G401.6 (cell line): ENCODE measurements around the gene ANKLE2.

Experiments used
- FAIRE-seq: peaks from 2 replicates; lab custom pipeline; 2012; peaks lifted over from hg19 to GRCh38; lab: Jason Lieb, UNC

Gene ANKLE2

GRCh38 chr12:132743831-132744230 lies 17.8 kb downstream of the ANKLE2 start:
- FAIRE-seq = no peak

GRCh38 chr12:132741620-132742019 lies 20.0 kb downstream of the ANKLE2 start:
- no peak for FAIRE-seq

GRCh38 chr12:132740652-132741051 lies 21.0 kb downstream of the ANKLE2 start:
- no peak for FAIRE-seq

- FAIRE-seq = no peak
Observed at GRCh38 chr12:132740313-132740646, 21.4 kb downstream of the ANKLE2 start.

- no peak for FAIRE-seq
Observed at GRCh38 chr12:132739600-132740312, 21.9 kb downstream of the ANKLE2 start.

- FAIRE-seq = no peak
Observed at GRCh38 chr12:132736913-132737312, 24.7 kb downstream of the ANKLE2 start.

- no peak for FAIRE-seq
Observed at GRCh38 chr12:132736378-132736777, 25.3 kb downstream of the ANKLE2 start.

- no peak for FAIRE-seq
Observed at GRCh38 chr12:132735496-132735895, 26.1 kb downstream of the ANKLE2 start.

- FAIRE-seq = no peak
Observed at GRCh38 chr12:132734206-132734605, 27.4 kb downstream of the ANKLE2 start.

GRCh38 chr12:132731574-132731973 lies 30.1 kb downstream of the ANKLE2 start:
- FAIRE-seq = no peak

GRCh38 chr12:132730353-132730752 lies 31.3 kb downstream of the ANKLE2 start:
- no peak for FAIRE-seq

- no peak for FAIRE-seq
Observed at GRCh38 chr12:132729541-132730320, 31.9 kb downstream of the ANKLE2 start.

- no peak for FAIRE-seq
Observed at GRCh38 chr12:132728502-132728901, 33.1 kb downstream of the ANKLE2 start.

GRCh38 chr12:132727091-132727794 lies 34.4 kb downstream of the ANKLE2 start:
- FAIRE-seq = no peak

- no peak for FAIRE-seq
Observed at GRCh38 chr12:132726386-132726785, 35.2 kb downstream of the ANKLE2 start.

- FAIRE-seq = no peak
Observed at GRCh38 chr12:132724506-132725241, 37.0 kb downstream of the ANKLE2 start.

- no peak for FAIRE-seq
Observed at GRCh38 chr12:132723764-132724140, 37.9 kb downstream of the ANKLE2 start.

GRCh38 chr12:132723015-132723763 lies 38.4 kb downstream of the ANKLE2 start:
- no peak for FAIRE-seq

GRCh38 chr12:132720606-132721345 lies 40.9 kb downstream of the ANKLE2 start:
- FAIRE-seq = no peak

- no peak for FAIRE-seq
Observed at GRCh38 chr12:132719954-132720324, 41.7 kb downstream of the ANKLE2 start.
